ENCODE measurements around the gene SAMD9L.
"Not testable (repeated sequence)": the region's sequence is repeated elsewhere in the genome, so short reads cannot be mapped to it uniquely, and the experiment has no call there.

SAMD9L gene

GRCh38 chr7:93145354-93145753 is 2.8 kb downstream of the SAMD9L start:
- no peak for DNase-seq

GRCh38 chr7:93142127-93142526 is 6.1 kb downstream of the SAMD9L start:
- DNase-seq = no peak

GRCh38 chr7:93140582-93141191 is 7.5 kb downstream of the SAMD9L start:
- no peak for DNase-seq

GRCh38 chr7:93138576-93138975 is 9.6 kb downstream of the SAMD9L start:
- DNase-seq = no peak

- DNase-seq = no peak
These were observed 15.2 kb downstream of the SAMD9L start for GRCh38 chr7:93133005-93133404.

GRCh38 chr7:93132216-93132615 is 16.0 kb downstream of the SAMD9L start:
- no peak for DNase-seq

GRCh38 chr7:93126954-93127353 is 21.2 kb downstream of the SAMD9L start:
- not testable (repeated sequence) for DNase-seq

GRCh38 chr7:93123532-93123931 is 24.7 kb downstream of the SAMD9L start:
- not testable (repeated sequence) for DNase-seq

GRCh38 chr7:93120592-93121549 is 27.3 kb downstream of the SAMD9L start:
- no peak for DNase-seq

- no peak for DNase-seq
These were observed 28.8 kb downstream of the SAMD9L start for GRCh38 chr7:93119191-93119905.

- DNase-seq = no peak
These were observed 30.2 kb downstream of the SAMD9L start, which contains the start of gene SAMD9 for GRCh38 chr7:93117852-93118530. TSS of gene SAMD9 (minus strand) at chr7:93117979. CDS start at chr7:93106097, 11,882 bp downstream.

GRCh38 chr7:93117327-93117726 is 30.9 kb downstream of the SAMD9L start:
- DNase-seq = no peak

- DNase-seq = no peak
These were observed 32.4 kb downstream of the SAMD9L start for GRCh38 chr7:93115796-93116195.

- no peak for DNase-seq
These were observed 40.2 kb downstream of the SAMD9L start for GRCh38 chr7:93108003-93108402.

- DNase-seq = no peak
These were observed 50.8 kb downstream of the SAMD9L start for GRCh38 chr7:93097388-93097787.

- DNase-seq = no peak
These were observed 55.3 kb downstream of the SAMD9L start for GRCh38 chr7:93092757-93093370.
